Central memory CD4-positive, alpha-beta T cell (primary cell): ENCODE data around the gene PDE8A.
"Not testable (repeated sequence)": the region's sequence is repeated elsewhere in the genome, so short reads cannot be mapped to it uniquely, and the experiment has no call there.

ENCODE experiments used
- DNase-seq: peaks from one replicate; pipeline ENCODE4 v3.0.0; 2022

PDE8A gene

GRCh38 chr15:85141726-85142125, 160.1 kb downstream of the PDE8A start:
- no peak for DNase-seq

- no peak for DNase-seq
Measured at GRCh38 chr15:85142312-85142711, 160.7 kb downstream of the PDE8A start.

- DNase-seq: no peak
Measured at GRCh38 chr15:85149465-85150129, 167.9 kb downstream of the PDE8A start.

GRCh38 chr15:85150130-85150480, 168.4 kb downstream of the PDE8A start:
- DNase-seq: no peak

GRCh38 chr15:85151145-85151544, 169.5 kb downstream of the PDE8A start:
- DNase-seq: no peak

GRCh38 chr15:85151861-85152260, 170.2 kb downstream of the PDE8A start:
- DNase-seq: no peak

GRCh38 chr15:85154061-85154460, 172.4 kb downstream of the PDE8A start:
- no peak for DNase-seq

GRCh38 chr15:85155360-85155759, 173.7 kb downstream of the PDE8A start:
- DNase-seq: no peak

GRCh38 chr15:85155857-85156256, 174.2 kb downstream of the PDE8A start:
- DNase-seq: no peak

GRCh38 chr15:85157344-85157743, 175.7 kb downstream of the PDE8A start:
- DNase-seq: no peak

GRCh38 chr15:85162237-85162636, 180.6 kb downstream of the PDE8A start:
- no peak for DNase-seq

- DNase-seq: no peak
Measured at GRCh38 chr15:85164841-85165466, 183.3 kb downstream of the PDE8A start.

- DNase-seq: no peak
Measured at GRCh38 chr15:85167568-85167967, 185.9 kb downstream of the PDE8A start.

GRCh38 chr15:85168642-85169173, 187.1 kb downstream of the PDE8A start:
- peak; percentile 20 for DNase-seq

GRCh38 chr15:85171736-85172135, 190.1 kb downstream of the PDE8A start:
- no peak for DNase-seq

GRCh38 chr15:85172846-85173490, 191.3 kb downstream of the PDE8A start:
- DNase-seq: no peak

- DNase-seq: not testable (repeated sequence)
Measured at GRCh38 chr15:85173630-85174029, 192.0 kb downstream of the PDE8A start.

GRCh38 chr15:85174521-85174920, 192.9 kb downstream of the PDE8A start:
- no peak for DNase-seq

- not testable (repeated sequence) for DNase-seq
Measured at GRCh38 chr15:85177042-85177515, 195.4 kb downstream of the PDE8A start.

- DNase-seq: no peak
Measured at GRCh38 chr15:85178308-85178707, 196.7 kb downstream of the PDE8A start.

GRCh38 chr15:85179700-85180099, 198.0 kb downstream of the PDE8A start:
- DNase-seq: no peak

GRCh38 chr15:85185350-85185749, 203.7 kb downstream of the PDE8A start:
- not testable (repeated sequence) for DNase-seq

GRCh38 chr15:85188171-85188577, 206.5 kb downstream of the PDE8A start:
- DNase-seq: not testable (repeated sequence)
